ENCODE measurements around the gene MACF1. TPM values are rescaled to one million over a fixed set of nuclear protein-coding genes. Genes with fewer than 3 reads are reported as not detected.

Gene MACF1
- total RNA-seq, 1 experiment from 2014 or later = 190 TPM

- WGBS (ENCODE audit: extremely low coverage, insufficient read length, low lambda C conversion rate) = no CpG with 5 or more reads among the region's 4 CpGs
- Histone ChIP-seq H4K91ac (ENCODE audit: insufficient read length, low read depth, low read length) (no peak overlapping the region), H2AK5ac (ENCODE audit: insufficient read length, low read length) (no peak overlapping the region), H3K79me1 (ENCODE audit: insufficient read depth, low read depth, low read length, poor library complexity, severe bottlenecking) (no peaks in the 10 kb centered on the region), H3K4me1 (ENCODE audit: insufficient read depth, low read length) (no peaks in the 10 kb centered on the region), H3K23me2 (ENCODE audit: insufficient read length, low read depth, low read length, poor library complexity, severe bottlenecking) (no peaks in the 10 kb centered on the region), H3K4me2 (ENCODE audit: insufficient read depth, insufficient read length, low read length) (no peak overlapping the region), H2BK120ac (ENCODE audit: low read depth, low read length, poor library complexity, severe bottlenecking) (no peak overlapping the region), H3K27ac (ENCODE audit: insufficient read length, low read depth, low read length) (no peak overlapping the region), H3K4ac (ENCODE audit: low read depth, low read length) (no peak overlapping the region), H3K18ac (ENCODE audit: insufficient read length, low read depth, low read length) (no peak overlapping the region), H3K56ac (ENCODE audit: insufficient read length, low read depth, low read length) (no peak overlapping the region), H2BK20ac (ENCODE audit: low read depth, low read length, poor library complexity, severe bottlenecking) (no peak overlapping the region), H3K9me3 (ENCODE audit: control insufficient read depth, low read depth, low read length) (no peaks in the 10 kb centered on the region), H3K14ac (ENCODE audit: insufficient read depth, low read length) (no peak overlapping the region), H2BK5ac (ENCODE audit: insufficient read length, low read length) (no peak overlapping the region), H4K8ac (replicated peaks; ENCODE audit: insufficient read length, low read depth, low read length) (no peak overlapping the region), H4K5ac (ENCODE audit: insufficient read length, low read depth, low read length) (no peak overlapping the region), H3K27me3 (ENCODE audit: insufficient read depth, low read length) (no peaks in the 10 kb centered on the region), H3K23ac (ENCODE audit: insufficient read length, low read depth, low read length) (no peak overlapping the region), H3K79me2 (ENCODE audit: insufficient read depth, low read length) (no peaks in the 10 kb centered on the region), H4K20me1 (ENCODE audit: control insufficient read depth, insufficient read depth, insufficient read length) (no peaks in the 10 kb centered on the region), H3T11ph (ENCODE audit: low read length) (no peak overlapping the region), H2AFZ (ENCODE audit: low read length) (no peak overlapping the region), H2BK12ac (ENCODE audit: insufficient read length, low read depth, low read length) (no peak overlapping the region), H3K9ac (ENCODE audit: extremely low read depth, insufficient read length, low read length) (no peak overlapping the region), H2BK15ac (ENCODE audit: low read depth, low read length) (no peak overlapping the region)
- Mint-ChIP-seq H3K4me3 (no peak overlapping the region), H3K4me1 (no peaks in the 10 kb centered on the region), H3K27ac (no peak overlapping the region), H3K9me3 (no peaks in the 10 kb centered on the region), H3K36me3 (ENCODE audit: insufficient read depth in 1 of 3, low read depth in 3 of 3) (peaks cover 56 to 88% (median 84%) of the 10 kb centered on the region in 3 experiments; a peak in 6 of 7 replicates), H3K27me3 (ENCODE audit: low read depth) (no peaks in the 10 kb centered on the region)
- TF ChIP-seq CTCF (conservative IDR thresholded peaks at IDR 0.05) = no peak
- DNase-seq = no peak
Observed at GRCh38 chr1:39427912-39428311, 223.4 kb downstream of the MACF1 start.
